GM23338 (cell line): Measurements from ENCODE around the gene LITAF. TPM values are rescaled to one million over a fixed set of nuclear protein-coding genes. Genes with fewer than 3 reads are reported as not detected.

Experiments
- ATAC-seq: fragments of 200-7000 bp; cut with Tn5 transposase; 3 replicates; pipeline ENCODE4 v1.9.1; 2020
- DNase-seq: peaks from one replicate; pipeline ENCODE4 v3.0.0-alpha.2; 2015; ENCODE audit warnings: low spot score
- H2AFZ ChIP-seq: fragments of 200-600 bp; sonication (generic); 2 replicates; pipeline ENCODE4 v1.8.0; 2016; ENCODE audit warnings: antibody characterized with exemption, mild to moderate bottlenecking, moderate library complexity
- H3F3A ChIP-seq: fragments of 200-600 bp; sonication (generic); replicated peaks from 2 replicates; pipeline ENCODE4 v1.8.0; 2017; ENCODE audit warnings: antibody characterized with exemption, mixed run types, low read depth
- H3K27ac ChIP-seq: fragments of 200-600 bp; sonication (generic); 2 replicates; pipeline ENCODE4 v1.6.1; 2016; ENCODE audit warnings: low read depth
- H3K27me3 ChIP-seq: fragments of 200-600 bp; sonication (generic); 2 replicates; pipeline ENCODE4 v1.8.0; 2016; ENCODE audit warnings: mild to moderate bottlenecking, mixed run types, moderate library complexity; ENCODE audit not compliant: insufficient read depth
- H3K36me3 ChIP-seq: fragments of 200-600 bp; sonication (generic); 2 replicates; pipeline ENCODE4 v1.8.0; 2016; ENCODE audit warnings: mild to moderate bottlenecking; ENCODE audit not compliant: insufficient read depth
- H3K4me1 ChIP-seq: fragments of 200-600 bp; sonication (generic); 2 replicates; pipeline ENCODE4 v1.8.0; 2016; ENCODE audit warnings: mild to moderate bottlenecking, moderate library complexity; ENCODE audit not compliant: insufficient read depth
- H3K4me2 ChIP-seq: fragments of 200-600 bp; sonication (generic); 2 replicates; pipeline ENCODE4 v1.7.1; 2017; ENCODE audit warnings: mixed run types
- H3K4me3 ChIP-seq: fragments of 200-600 bp; sonication (generic); 2 replicates; pipeline ENCODE4 v1.6.1; 2016; ENCODE audit warnings: mixed run types
- H3K79me2 ChIP-seq: fragments of 200-600 bp; sonication (generic); replicated peaks from 2 replicates; pipeline ENCODE4 v1.8.0; 2017; ENCODE audit warnings: mild to moderate bottlenecking; ENCODE audit not compliant: insufficient read depth
- H3K9me2 ChIP-seq: fragments of 200-600 bp; sonication (generic); 2 replicates; pipeline ENCODE4 v1.8.0; 2017; ENCODE audit not compliant: insufficient read depth
- H4K20me1 ChIP-seq: fragments of 200-600 bp; sonication (generic); replicated peaks from 2 replicates; pipeline ENCODE4 v1.8.0; 2017; ENCODE audit warnings: mild to moderate bottlenecking; ENCODE audit not compliant: insufficient read depth
- H3K27ac Mint-ChIP-seq: 2 replicates; pipeline ENCODE4 v1.8.0; 2020; ENCODE audit warnings: inconsistent platforms, mild to moderate bottlenecking, moderate library complexity, mixed read lengths
- H3K27me3 Mint-ChIP-seq: 3 replicates; pipeline ENCODE4 v1.8.0; 2022; ENCODE audit warnings: low read depth, mild to moderate bottlenecking, moderate library complexity, mixed read lengths, inconsistent platforms; ENCODE audit not compliant: insufficient read depth, poor library complexity
- H3K36me3 Mint-ChIP-seq: 3 replicates; pipeline ENCODE4 v1.8.0; 2021; ENCODE audit warnings: low read depth, mild to moderate bottlenecking, inconsistent platforms, moderate library complexity, mixed read lengths
- H3K4me1 Mint-ChIP-seq: 3 replicates; pipeline ENCODE4 v1.8.0; 2020; ENCODE audit warnings: mild to moderate bottlenecking, inconsistent platforms, mixed read lengths
- H3K4me3 Mint-ChIP-seq: 3 replicates; pipeline ENCODE4 v1.8.0; 2021; ENCODE audit warnings: moderate library complexity, mild to moderate bottlenecking, inconsistent platforms, mixed read lengths
- H3K9me3 Mint-ChIP-seq: 3 replicates; pipeline ENCODE4 v1.8.0; 2020; ENCODE audit warnings: moderate library complexity, mild to moderate bottlenecking, inconsistent platforms, mixed read lengths
- CTCF ChIP-seq, 2 experiments: fragments of 200-600 bp in 1 of 2; sonication (generic) in 1 of 2; conservative IDR thresholded peaks; 2 replicates each; pipeline versions ENCODE4 v1.5.1 to v1.6.1; 2016 to 2017; ENCODE audit warnings: antibody characterized with exemption in 2 of 2, low read depth in 2 of 2, mild to moderate bottlenecking in 2 of 2, moderate library complexity in 1 of 2
- POLR2AphosphoS5 ChIP-seq: IDR thresholded peaks from 2 replicates; pipeline ENCODE4 v1.6.1; 2016; ENCODE audit warnings: antibody characterized with exemption, low read depth
- ZNF331 ChIP-seq: fragments of 250-450 bp; sonication (Bioruptor Pico); IDR thresholded peaks from 2 replicates; pipeline ENCODE4 v1.5.0; 2020; ENCODE audit warnings: low read depth, mild to moderate bottlenecking, moderate library complexity
- long read RNA-seq: library from polyadenylated mRNA; unstranded; transcript quantifications from one replicate; pipeline ENCODE4 v2.0.0, GENCODE V29; 2020; ENCODE audit not compliant: unreplicated experiment
- polyA plus RNA-seq: library from polyadenylated mRNA; unstranded; fragments of >200 nt; fragmentation: Nextera tagmentation; extraction: Ambion mirVana; gene quantifications from 2 replicates; pipeline ENCODE4 v1.2.1, GENCODE V29; 2016
- total RNA-seq: library from RNA; depleted of rRNA; stranded (reverse); fragments of >200 nt; shearing (Covaris generic); gene quantifications from 2 replicates; pipeline ENCODE4 v1.2.3, GENCODE V29; 2014; rRNA removed
- TF ChIP-seq, protein P1 (sequence below): IDR thresholded peaks from one replicate; pipeline ENCODE4 v1.6.1; 2018; ENCODE audit warnings: antibody characterized with exemption; ENCODE audit not compliant: unreplicated experiment

Gene LITAF
- total RNA-seq (131 and 139 TPM in 2 replicates), polyA plus RNA-seq (147 and 158 TPM in 2 replicates)
- long read RNA-seq, transcript LITAF-205 (4 exons, 1,118 nt), result minor isoform, 10 of 119 reads
- long read RNA-seq, transcript LITAF-221 (4 exons, 2,467 nt), result major isoform, 87 of 119 reads
- long read RNA-seq, partial matches to known transcripts, result 10 of 119 reads
- long read RNA-seq, other reads (novel, unspliced or antisense), result 8 of 119 reads

GRCh38 chr16:11586856-11587642 is at the start of gene LITAF:
LITAF (minus strand) TSS chr16:11586919; CDS start chr16:11556730, 30,189 bp downstream.
- Mint-ChIP-seq H3K4me1 (peaks cover 40% of the 10 kb centered on the region), H3K9me3 (peaks cover 3% of the 10 kb centered on the region; the same call in 2 of the 3 replicates), H3K4me3 (peak within 1 kb of the TSS; percentile 82), H3K36me3 (no peaks in the 10 kb centered on the region), H3K27me3 (peaks cover 36% of the 10 kb centered on the region), H3K27ac (no peak within 1 kb of the TSS)
- Histone ChIP-seq H3K27ac (peak within 1 kb of the TSS; percentile 82), H3K9me2 (no peaks in the 10 kb centered on the region), H3F3A (0 out of 2 replicates have a peak, but pooled peaks cover 8% of the 10 kb centered on the region), H4K20me1 (no peaks in the 10 kb centered on the region), H3K79me2 (peaks cover 43% of the 10 kb centered on the region), H3K4me2 (peak within 1 kb of the TSS; percentile 88), H3K27me3 (peaks cover 32% of the 10 kb centered on the region), H2AFZ (peak within 1 kb of the TSS; percentile 78), H3K36me3 (peaks cover 7% of the 10 kb centered on the region), H3K4me1 (peaks cover 34% of the 10 kb centered on the region), H3K4me3 (peak within 1 kb of the TSS; percentile 77)
- TF ChIP-seq POLR2AphosphoS5 (peak; percentile 35; the same call in 1 of the 2 replicates), CTCF (conservative IDR thresholded peaks at IDR 0.05; ENCODE audit: low read depth in 2 of 2) (peak in 1 of 2 experiments; percentile 31; a peak in 2 of 4 replicates)
- TF ChIP-seq, protein P1, sequence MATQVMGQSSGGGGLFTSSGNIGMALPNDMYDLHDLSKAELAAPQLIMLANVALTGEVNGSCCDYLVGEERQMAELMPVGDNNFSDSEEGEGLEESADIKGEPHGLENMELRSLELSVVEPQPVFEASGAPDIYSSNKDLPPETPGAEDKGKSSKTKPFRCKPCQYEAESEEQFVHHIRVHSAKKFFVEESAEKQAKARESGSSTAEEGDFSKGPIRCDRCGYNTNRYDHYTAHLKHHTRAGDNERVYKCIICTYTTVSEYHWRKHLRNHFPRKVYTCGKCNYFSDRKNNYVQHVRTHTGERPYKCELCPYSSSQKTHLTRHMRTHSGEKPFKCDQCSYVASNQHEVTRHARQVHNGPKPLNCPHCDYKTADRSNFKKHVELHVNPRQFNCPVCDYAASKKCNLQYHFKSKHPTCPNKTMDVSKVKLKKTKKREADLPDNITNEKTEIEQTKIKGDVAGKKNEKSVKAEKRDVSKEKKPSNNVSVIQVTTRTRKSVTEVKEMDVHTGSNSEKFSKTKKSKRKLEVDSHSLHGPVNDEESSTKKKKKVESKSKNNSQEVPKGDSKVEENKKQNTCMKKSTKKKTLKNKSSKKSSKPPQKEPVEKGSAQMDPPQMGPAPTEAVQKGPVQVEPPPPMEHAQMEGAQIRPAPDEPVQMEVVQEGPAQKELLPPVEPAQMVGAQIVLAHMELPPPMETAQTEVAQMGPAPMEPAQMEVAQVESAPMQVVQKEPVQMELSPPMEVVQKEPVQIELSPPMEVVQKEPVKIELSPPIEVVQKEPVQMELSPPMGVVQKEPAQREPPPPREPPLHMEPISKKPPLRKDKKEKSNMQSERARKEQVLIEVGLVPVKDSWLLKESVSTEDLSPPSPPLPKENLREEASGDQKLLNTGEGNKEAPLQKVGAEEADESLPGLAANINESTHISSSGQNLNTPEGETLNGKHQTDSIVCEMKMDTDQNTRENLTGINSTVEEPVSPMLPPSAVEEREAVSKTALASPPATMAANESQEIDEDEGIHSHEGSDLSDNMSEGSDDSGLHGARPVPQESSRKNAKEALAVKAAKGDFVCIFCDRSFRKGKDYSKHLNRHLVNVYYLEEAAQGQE, result no peak
- ATAC-seq (peak; percentile 70), DNase-seq (peak; percentile 75)

DNA sequence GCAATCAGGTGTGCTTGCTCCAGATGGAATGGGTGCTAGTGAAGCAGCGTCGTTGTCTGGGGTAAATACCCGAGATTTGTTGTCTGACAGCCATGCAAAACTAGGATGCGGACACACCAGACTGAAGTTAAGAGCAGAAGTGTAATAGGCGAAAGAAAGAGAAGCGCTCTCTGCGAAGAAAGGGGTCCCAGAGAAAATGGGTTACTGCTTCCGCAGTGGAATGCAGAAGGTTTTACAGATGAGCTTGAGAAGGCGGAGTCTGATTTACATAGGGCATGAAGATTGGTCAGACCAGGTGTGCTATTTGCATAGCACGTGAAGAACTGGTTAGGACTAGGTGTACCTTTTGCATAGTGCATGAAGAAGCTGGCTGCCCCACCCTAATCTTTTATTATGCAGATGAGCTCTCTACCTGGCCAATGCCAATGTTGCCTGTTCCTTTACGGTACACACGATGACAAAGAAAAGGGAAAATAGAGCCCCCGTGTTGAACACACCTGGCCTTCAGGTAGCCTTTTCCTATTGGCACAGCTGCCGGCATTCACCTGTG is 49.5 kb upstream of the LITAF start:
- Mint-ChIP-seq H3K4me3 (peak overlapping the region; percentile 63), H3K36me3 (no peaks in the 10 kb centered on the region), H3K27ac (peak overlapping the region; percentile 93), H3K4me1 (peaks cover 36% of the 10 kb centered on the region), H3K27me3 (peaks cover 13% of the 10 kb centered on the region), H3K9me3 (no peaks in the 10 kb centered on the region; the same call in 2 of the 3 replicates)
- DNase-seq, result peak; percentile 98
- peak; percentile 93 for ATAC-seq
- no peaks in the 10 kb centered on the region for H3K79me2 ChIP-seq
- H3K9me2 ChIP-seq, result no peaks in the 10 kb centered on the region
- peaks cover 6% of the 10 kb centered on the region; the same call in 1 of the 2 replicates for H3K4me1 ChIP-seq
- H2AFZ ChIP-seq, result no peak overlapping the region
- H3F3A ChIP-seq, result peaks cover 14% of the 10 kb centered on the region; the same call in 1 of the 2 replicates
- peak overlapping the region; percentile 70 for H3K27ac ChIP-seq
- 0 out of 2 replicates have a peak overlapping the region, but pooled peaks have one; percentile 18 for H3K4me3 ChIP-seq
- peak overlapping the region; percentile 50 for H3K4me2 ChIP-seq
- no peaks in the 10 kb centered on the region for H4K20me1 ChIP-seq
- no peak for TF ChIP-seq ZNF331 (CRISPR knock-in tag)
- peak; percentile 90 for TF ChIP-seq POLR2AphosphoS5
- no peaks in the 10 kb centered on the region for H3K36me3 ChIP-seq
- H3K27me3 ChIP-seq, result no peaks in the 10 kb centered on the region
